ENCODE measurements around the gene ULK4.
"Not testable (repeated sequence)": the region's sequence is repeated elsewhere in the genome, so short reads cannot be mapped to it uniquely, and the experiment has no call there.

DNA sequence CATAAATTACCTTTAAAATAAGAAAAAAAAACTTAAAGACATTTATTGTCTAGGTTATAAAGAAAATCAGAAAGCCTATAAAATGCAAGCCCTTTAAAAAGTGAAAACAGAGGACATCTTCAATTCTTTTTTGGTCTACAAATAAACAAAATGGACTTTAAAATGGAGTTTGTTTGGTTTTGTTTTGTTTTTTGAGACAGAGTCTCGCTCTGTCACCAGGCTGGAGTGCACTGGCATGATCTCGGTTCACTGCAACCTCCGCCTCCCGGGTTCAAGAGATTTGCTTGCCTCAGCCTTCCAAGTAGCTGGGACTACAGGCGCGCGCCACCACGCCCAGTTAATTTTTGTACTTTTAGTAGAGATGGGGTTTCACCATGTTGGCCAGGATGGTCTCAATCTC, 252.7 kb downstream of the ULK4 start:
- TF ChIP-seq, protein P1, sequence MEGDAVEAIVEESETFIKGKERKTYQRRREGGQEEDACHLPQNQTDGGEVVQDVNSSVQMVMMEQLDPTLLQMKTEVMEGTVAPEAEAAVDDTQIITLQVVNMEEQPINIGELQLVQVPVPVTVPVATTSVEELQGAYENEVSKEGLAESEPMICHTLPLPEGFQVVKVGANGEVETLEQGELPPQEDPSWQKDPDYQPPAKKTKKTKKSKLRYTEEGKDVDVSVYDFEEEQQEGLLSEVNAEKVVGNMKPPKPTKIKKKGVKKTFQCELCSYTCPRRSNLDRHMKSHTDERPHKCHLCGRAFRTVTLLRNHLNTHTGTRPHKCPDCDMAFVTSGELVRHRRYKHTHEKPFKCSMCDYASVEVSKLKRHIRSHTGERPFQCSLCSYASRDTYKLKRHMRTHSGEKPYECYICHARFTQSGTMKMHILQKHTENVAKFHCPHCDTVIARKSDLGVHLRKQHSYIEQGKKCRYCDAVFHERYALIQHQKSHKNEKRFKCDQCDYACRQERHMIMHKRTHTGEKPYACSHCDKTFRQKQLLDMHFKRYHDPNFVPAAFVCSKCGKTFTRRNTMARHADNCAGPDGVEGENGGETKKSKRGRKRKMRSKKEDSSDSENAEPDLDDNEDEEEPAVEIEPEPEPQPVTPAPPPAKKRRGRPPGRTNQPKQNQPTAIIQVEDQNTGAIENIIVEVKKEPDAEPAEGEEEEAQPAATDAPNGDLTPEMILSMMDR (IDR thresholded peaks at IDR 0.05), result not testable (repeated sequence)
- TF ChIP-seq POLR2A (IDR thresholded peaks at IDR 0.05), result not testable (repeated sequence)
